GM12878 (cell line): ENCODE measurements around the gene GPR108. TPM values are rescaled to one million over a fixed set of nuclear protein-coding genes. Genes with fewer than 3 reads are reported as not detected.

Source experiments
- ATF3 ChIP-seq: IDR thresholded peaks from 2 replicates; pipeline ENCODE4 v1.6.1; 2011; ENCODE audit warnings: low read depth, mild to moderate bottlenecking, low read length, moderate library complexity, borderline replicate concordance; ENCODE audit errors: extremely low read depth
- BACH1 ChIP-seq: fragments of 450-650 bp; IDR thresholded peaks from 2 replicates; pipeline ENCODE4 v1.6.1; 2017; ENCODE audit warnings: mild to moderate bottlenecking, borderline replicate concordance
- BRCA1 ChIP-seq: IDR thresholded peaks from 2 replicates; pipeline ENCODE4 v1.6.1; 2011; ENCODE audit warnings: low read depth, low read length, improper control_type of control experiment
- E2F8 ChIP-seq: fragments of 450-650 bp; IDR thresholded peaks from 2 replicates; pipeline ENCODE4 v1.6.1; 2018; ENCODE audit warnings: mild to moderate bottlenecking, low read depth, moderate library complexity; ENCODE audit not compliant: partially characterized antibody
- E4F1 ChIP-seq: fragments of 450-650 bp; IDR thresholded peaks from 2 replicates; pipeline ENCODE4 v1.6.1; 2018; ENCODE audit warnings: borderline replicate concordance, mild to moderate bottlenecking; ENCODE audit not compliant: partially characterized antibody
- IKZF2 ChIP-seq, 2 experiments: fragments of 450-650 bp; IDR thresholded peaks; 2 replicates each; pipeline ENCODE4 v1.6.1; 2017; ENCODE audit warnings: mild to moderate bottlenecking in 2 of 2, moderate library complexity in 2 of 2
- JUNB ChIP-seq: IDR thresholded peaks from 2 replicates; pipeline ENCODE4 v1.6.1; 2016; ENCODE audit warnings: antibody characterized with exemption, mild to moderate bottlenecking
- MXI1 ChIP-seq: fragments of 150-350 bp; IDR thresholded peaks from 2 replicates; pipeline ENCODE4 v1.6.1; 2011; ENCODE audit warnings: low read depth, mild to moderate bottlenecking, inconsistent platforms, low read length, improper control_type of control experiment
- PBX3 ChIP-seq: IDR thresholded peaks from 2 replicates; pipeline ENCODE4 v1.6.1; 2011; ENCODE audit warnings: mild to moderate bottlenecking, low read depth, low read length, moderate library complexity; ENCODE audit not compliant: insufficient replicate concordance
- PRDM15 ChIP-seq: fragments of 450-650 bp; formaldehyde crosslinking; IDR thresholded peaks from 2 replicates; pipeline ENCODE4 v1.4.0; 2020; ENCODE audit warnings: mild to moderate bottlenecking, moderate library complexity
- RELA ChIP-seq: fragments of 450-650 bp; IDR thresholded peaks from 2 replicates; pipeline ENCODE4 v1.8.0; 2014; ENCODE audit warnings: borderline replicate concordance; ENCODE audit not compliant: partially characterized antibody
- SMARCA5 ChIP-seq: fragments of 450-650 bp; IDR thresholded peaks from 2 replicates; pipeline ENCODE4 v1.6.1; 2017; ENCODE audit warnings: mild to moderate bottlenecking
- TCF3 ChIP-seq: IDR thresholded peaks from 2 replicates; pipeline ENCODE4 v1.6.1; 2012; ENCODE audit warnings: low read depth, mild to moderate bottlenecking, low read length, borderline replicate concordance; ENCODE audit not compliant: insufficient read depth
- ZNF622 ChIP-seq: fragments of 450-650 bp; IDR thresholded peaks from 2 replicates; pipeline ENCODE4 v1.6.1; 2017; ENCODE audit warnings: mild to moderate bottlenecking, inconsistent platforms
- ZZZ3 ChIP-seq: IDR thresholded peaks from 2 replicates; pipeline ENCODE4 v1.6.1; 2011; ENCODE audit warnings: low read depth; ENCODE audit not compliant: control insufficient read depth, insufficient read length
- polyA plus RNA-seq, 11 experiments: library from polyadenylated mRNA; depleted of rRNA in 4 of 11; unstranded in 6 of 11; stranded (reverse) in 5 of 11; fragments of >200 nt; fragmentation: Nextera tagmentation in 4 of 11; fragmentation: Illumina TruSeq in 1 of 11; extraction: Ambion mirVana in 4 of 11; extraction: Trizol in 1 of 11; gene quantifications; 1 replicate in 1 of 11; 2 replicates in 10 of 11; pipeline versions ENCODE4 v1.2.1 to v1.2.3, GENCODE V29; 2011 to 2016; ENCODE audit warnings: inconsistent platforms in 2 of 11, missing spikeins in 2 of 11, low read depth in 1 of 11
- total RNA-seq, 4 experiments: library from RNA; depleted of rRNA in 3 of 4; stranded (reverse); fragments of >200 nt in 3 of 4; fragmentation: Illumina TruSeq in 1 of 4; extraction: Trizol in 1 of 4; gene quantifications; 2 replicates each; pipeline versions ENCODE4 v1.2.1 to v1.2.3, GENCODE V29; 2013 to 2021

GPR108 gene
- total and polyA plus RNA-seq, 10 of the 15 experiments (the other 5 are each of a cell fraction or from before 2014, with no cell fraction given), result 4.4 to 87.2 (median 57.1) TPM

GRCh38 chr19:6736169-6736916 lies 1.0 kb downstream of the GPR108 start (continued):
- TF ChIP-seq ZZZ3 (no peak), IKZF2 (IDR thresholded peaks at IDR 0.05) (peak; percentile 47 to 64; a peak in 3 of 4 replicates), RELA (peak; percentile 13), SMARCA5 (peak; percentile 96), ZNF622 (no peak), MXI1 (peak; percentile 68; the same call in 1 of the 2 replicates), BACH1 (0 out of 2 replicates have a peak, but pooled peaks have one; percentile 10), PRDM15 (no peak), PBX3 (no peak), JUNB (no peak), TCF3 (peak; percentile 40; the same call in 1 of the 2 replicates), BRCA1 (no peak), E2F8 (no peak), ATF3 (no peak), E4F1 (no peak)
